IPS DF 6.9 (cell line): ENCODE results near the gene CACYBP.

Experiments
- DNase-seq: peaks from one replicate; pipeline ENCODE4 v3.0.0-alpha.2; 2013; ENCODE audit warnings: low read depth, low spot score
- H3K27ac ChIP-seq: one replicate; pipeline ENCODE4 v1.5.1; 2013; ENCODE audit warnings: low read length, control low read depth
- H3K27me3 ChIP-seq: 2 replicates; pipeline ENCODE4 v1.6.1; 2013; ENCODE audit warnings: mild to moderate bottlenecking, low read length; ENCODE audit not compliant: control insufficient read depth, insufficient read depth
- H3K36me3 ChIP-seq: 2 replicates; pipeline ENCODE4 v1.6.1; 2013; ENCODE audit warnings: low read length; ENCODE audit not compliant: control insufficient read depth, insufficient read depth
- H3K4me1 ChIP-seq: 2 replicates; pipeline ENCODE4 v1.6.1; 2013; ENCODE audit warnings: low read length; ENCODE audit not compliant: control insufficient read depth, insufficient read depth
- H3K4me3 ChIP-seq: 2 replicates; pipeline ENCODE4 v1.5.1; 2013; ENCODE audit warnings: mild to moderate bottlenecking, low read length
- H3K9me3 ChIP-seq: 2 replicates; pipeline ENCODE4 v1.6.1; 2013; ENCODE audit warnings: low read length, inconsistent platforms; ENCODE audit not compliant: control insufficient read depth, insufficient read depth
- WGBS: extraction: QIAGEN DNeasy Blood & Tissue Kit; methylation state at CpG from one replicate; pipeline ENCODE4 v1.1.7; 2013; ENCODE audit warnings: mixed read lengths, missing lambda C conversion rate; ENCODE audit not compliant: insufficient read length, insufficient coverage; 5-methylcytosine and 5-hydroxymethylcytosine counted together

The CACYBP gene

GRCh38 chr1:174995121-174995520 lies 4.6 kb upstream of the CACYBP start:
- peaks cover 4% of the 10 kb centered on the region; the same call in 1 of the 2 replicates for H3K36me3 ChIP-seq
- WGBS, result no CpG with 5 or more reads among the region's 3 CpGs

GRCh38 chr1:174995916-174996315 lies 3.8 kb upstream of the CACYBP start:
- Histone ChIP-seq H3K27ac (no peak overlapping the region), H3K27me3 (no peaks in the 10 kb centered on the region), H3K36me3 (no peaks in the 10 kb centered on the region; the same call in 1 of the 2 replicates), H3K9me3 (no peaks in the 10 kb centered on the region), H3K4me1 (no peaks in the 10 kb centered on the region), H3K4me3 (no peak overlapping the region)
- WGBS, result no CpG with 5 or more reads among the region's 1 CpG
- no peak for DNase-seq

More at GRCh38 chr1:174995121-174995520, 4.6 kb upstream of the CACYBP start:
- H3K4me3 ChIP-seq, result no peak overlapping the region
- H3K27ac ChIP-seq, result no peak overlapping the region
- no peaks in the 10 kb centered on the region for H3K9me3 ChIP-seq
- H3K4me1 ChIP-seq, result no peaks in the 10 kb centered on the region
- no peak for DNase-seq
- no peaks in the 10 kb centered on the region for H3K27me3 ChIP-seq

GRCh38 chr1:174996476-174996875 lies 3.3 kb upstream of the CACYBP start:
- Histone ChIP-seq H3K36me3 (no peaks in the 10 kb centered on the region; the same call in 1 of the 2 replicates), H3K27me3 (no peaks in the 10 kb centered on the region), H3K4me3 (no peak overlapping the region), H3K9me3 (no peaks in the 10 kb centered on the region), H3K4me1 (no peaks in the 10 kb centered on the region), H3K27ac (no peak overlapping the region)
- whole genome bisulfite sequencing, result no CpG with 5 or more reads among the region's 1 CpG
- no peak for DNase-seq

GRCh38 chr1:174997041-174997440 lies 2.7 kb upstream of the CACYBP start:
- no CpG with 5 or more reads among the region's 3 CpGs for WGBS
- no peaks in the 10 kb centered on the region for H3K27me3 ChIP-seq
- no peaks in the 10 kb centered on the region for H3K4me1 ChIP-seq
- DNase-seq, result no peak
- H3K9me3 ChIP-seq, result no peaks in the 10 kb centered on the region
- no peak overlapping the region for H3K4me3 ChIP-seq
- no peak overlapping the region for H3K27ac ChIP-seq
- H3K36me3 ChIP-seq, result no peaks in the 10 kb centered on the region; the same call in 1 of the 2 replicates

- no CpG with 5 or more reads among the region's 19 CpGs for WGBS
- H3K27ac ChIP-seq, result no peak overlapping the region
- H3K27me3 ChIP-seq, result no peaks in the 10 kb centered on the region
- no peaks in the 10 kb centered on the region for H3K4me1 ChIP-seq
- no peaks in the 10 kb centered on the region for H3K9me3 ChIP-seq
- DNase-seq, result no peak
- peak overlapping the region; percentile 80; the same call in 1 of the 2 replicates for H3K4me3 ChIP-seq
- no peaks in the 10 kb centered on the region for H3K36me3 ChIP-seq
Measured at GRCh38 chr1:174998569-174999215, 1.1 kb upstream of the CACYBP start.

GRCh38 chr1:174999216-174999935 lies 371 bp upstream of the CACYBP start:
- Histone ChIP-seq H3K4me3 (peak overlapping the region; percentile 80; the same call in 1 of the 2 replicates), H3K9me3 (no peaks in the 10 kb centered on the region), H3K27ac (no peak overlapping the region), H3K27me3 (no peaks in the 10 kb centered on the region), H3K4me1 (no peaks in the 10 kb centered on the region), H3K36me3 (no peaks in the 10 kb centered on the region)
- peak; percentile 91 for DNase-seq
- no CpG with 5 or more reads among the region's 58 CpGs for WGBS

GRCh38 chr1:175000697-175001187 lies 995 bp downstream of the CACYBP start:
- no peaks in the 10 kb centered on the region for H3K9me3 ChIP-seq
- no peak for DNase-seq
- no peaks in the 10 kb centered on the region for H3K4me1 ChIP-seq
- H3K27ac ChIP-seq, result no peak overlapping the region
- 100% methylated on average over 2 of the region's 5 CpGs for WGBS
- H3K4me3 ChIP-seq, result peak overlapping the region; percentile 80; the same call in 1 of the 2 replicates
- no peaks in the 10 kb centered on the region for H3K27me3 ChIP-seq
- peaks cover 3% of the 10 kb centered on the region; the same call in 1 of the 2 replicates for H3K36me3 ChIP-seq

GRCh38 chr1:175002910-175003517 lies 3.3 kb downstream of the CACYBP start:
- WGBS, result no CpG with 5 or more reads among the region's 17 CpGs
- Histone ChIP-seq H3K4me3 (no peak overlapping the region), H3K9me3 (no peaks in the 10 kb centered on the region), H3K27ac (no peak overlapping the region), H3K36me3 (peaks cover 6% of the 10 kb centered on the region; the same call in 1 of the 2 replicates), H3K27me3 (no peaks in the 10 kb centered on the region), H3K4me1 (no peaks in the 10 kb centered on the region)
- no peak for DNase-seq

- Histone ChIP-seq H3K36me3 (peaks cover 6% of the 10 kb centered on the region; the same call in 1 of the 2 replicates), H3K4me3 (no peak overlapping the region)
Measured at GRCh38 chr1:175003521-175003920, 3.8 kb downstream of the CACYBP start.

GRCh38 chr1:175005085-175005783 lies 5.5 kb downstream of the CACYBP start:
- Histone ChIP-seq H3K27ac (no peak overlapping the region), H3K9me3 (no peaks in the 10 kb centered on the region), H3K4me1 (no peaks in the 10 kb centered on the region), H3K4me3 (no peak overlapping the region), H3K27me3 (no peaks in the 10 kb centered on the region), H3K36me3 (peaks cover 6% of the 10 kb centered on the region; the same call in 1 of the 2 replicates)
- DNase-seq, result no peak
- 100% methylated on average over 2 of the region's 8 CpGs for WGBS

More at GRCh38 chr1:175003521-175003920, 3.8 kb downstream of the CACYBP start:
- Histone ChIP-seq H3K4me1 (no peaks in the 10 kb centered on the region), H3K9me3 (no peaks in the 10 kb centered on the region), H3K27ac (no peak overlapping the region), H3K27me3 (no peaks in the 10 kb centered on the region)
- no CpG with 5 or more reads among the region's 2 CpGs for WGBS
- DNase-seq, result no peak
